ENCODE data around the gene APOL5.

APOL5 gene

GRCh38 chr22:35732116-35732515, 14.4 kb downstream of the APOL5 start:
- peaks cover 0 to 2% of the 10 kb centered on the region in 2 donors for H3K27me3 ChIP-seq
- H3K36me3 ChIP-seq = no peaks in the 10 kb centered on the region
- no peaks in the 10 kb centered on the region for H3K4me1 ChIP-seq
- no peak for TF ChIP-seq CTCF (IDR thresholded peaks at IDR 0.05)
- intact Hi-C loops (cut with DNase I; ENCODE audit: low total_unique reads) = no loop called here
- no peak overlapping the region for H3K27ac ChIP-seq
- DNase-seq = no peak
- H3K4me3 ChIP-seq = no peak overlapping the region
- no peaks in the 10 kb centered on the region for H3K9me3 ChIP-seq

GRCh38 chr22:35733036-35733435, 15.4 kb downstream of the APOL5 start:
- no peaks in the 10 kb centered on the region for H3K4me1 ChIP-seq
- H3K36me3 ChIP-seq = peaks cover 0 to 6% (median 0%) of the 10 kb centered on the region in 3 donors
- H3K27ac ChIP-seq = no peak overlapping the region
- no peaks in the 10 kb centered on the region for H3K9me3 ChIP-seq
- intact Hi-C loops (cut with DNase I; ENCODE audit: low total_unique reads) = no loop called here
- no peak overlapping the region for H3K4me3 ChIP-seq
- H3K27me3 ChIP-seq = no peaks in the 10 kb centered on the region
- no peak for TF ChIP-seq CTCF (IDR thresholded peaks at IDR 0.05)
- no peak for DNase-seq

GRCh38 chr22:35733791-35734516, 16.3 kb downstream of the APOL5 start:
- TF ChIP-seq CTCF (IDR thresholded peaks at IDR 0.05) = no peak
- Histone ChIP-seq H3K4me3 (no peak overlapping the region), H3K4me1 (no peaks in the 10 kb centered on the region), H3K9me3 (no peaks in the 10 kb centered on the region), H3K36me3 (peaks cover 4 to 15% (median 9%) of the 10 kb centered on the region in 3 donors), H3K27ac (no peak overlapping the region), H3K27me3 (no peaks in the 10 kb centered on the region)
- intact Hi-C loops (cut with DNase I; ENCODE audit: low total_unique reads) = no loop called here
- DNase-seq = no peak

- no peak for TF ChIP-seq CTCF (IDR thresholded peaks at IDR 0.05)
- Histone ChIP-seq H3K9me3 (no peaks in the 10 kb centered on the region), H3K36me3 (peaks cover 4 to 18% (median 12%) of the 10 kb centered on the region in 3 donors), H3K4me1 (peaks cover 0 to 3% (median 0%) of the 10 kb centered on the region in 4 donors), H3K4me3 (no peak overlapping the region), H3K27me3 (no peaks in the 10 kb centered on the region), H3K27ac (no peak overlapping the region)
- intact Hi-C loops (cut with DNase I; ENCODE audit: low total_unique reads) = no loop called here
- no peak for DNase-seq
Measured at GRCh38 chr22:35734517-35734827, 16.8 kb downstream of the APOL5 start.

- H3K27ac ChIP-seq = no peak overlapping the region
- intact Hi-C loops (cut with DNase I; ENCODE audit: low total_unique reads) = loop anchor here (5.0 kb wide), 1 partner anchor 108 kb away; no protein-coding TSS in a partner anchor
- no peak overlapping the region for H3K4me3 ChIP-seq
- no peak for TF ChIP-seq CTCF (IDR thresholded peaks at IDR 0.05)
- H3K27me3 ChIP-seq = no peaks in the 10 kb centered on the region
- peaks cover 0 to 12% (median 0%) of the 10 kb centered on the region in 4 donors for H3K4me1 ChIP-seq
- H3K36me3 ChIP-seq = peaks cover 4 to 18% (median 12%) of the 10 kb centered on the region in 3 donors
- DNase-seq = no peak
- no peaks in the 10 kb centered on the region for H3K9me3 ChIP-seq
Measured at GRCh38 chr22:35735542-35735941, 17.9 kb downstream of the APOL5 start.

All from tibial artery (tissue), 4 donors.